ENCODE data around the gene RBPJ.
"Not testable (repeated sequence)": the region's sequence is repeated elsewhere in the genome, so short reads cannot be mapped to it uniquely, and the experiment has no call there.

Gene RBPJ

GRCh38 chr4:26307037-26307800 lies 13.6 kb upstream of the RBPJ start:
- no peaks in the 10 kb centered on the region for H3K27me3 ChIP-seq
- TF ChIP-seq CTCF (IDR thresholded peaks at IDR 0.05; ENCODE audit: low read depth, low read length), result no peak
- no peak overlapping the region for H3K4me3 ChIP-seq (ENCODE audit: low read depth, low read length)
- no peak for DNase-seq
- no peaks in the 10 kb centered on the region for H3K4me1 ChIP-seq
- H3K9me3 ChIP-seq, result no peaks in the 10 kb centered on the region; the same call in 1 of the 2 replicates
- H3K36me3 ChIP-seq, result no peaks in the 10 kb centered on the region

GRCh38 chr4:26308568-26308967 lies 12.2 kb upstream of the RBPJ start:
- no peaks in the 10 kb centered on the region for H3K27me3 ChIP-seq
- H3K36me3 ChIP-seq, result no peaks in the 10 kb centered on the region
- TF ChIP-seq CTCF (IDR thresholded peaks at IDR 0.05; ENCODE audit: low read depth, low read length), result no peak
- H3K9me3 ChIP-seq, result no peaks in the 10 kb centered on the region; the same call in 1 of the 2 replicates
- no peaks in the 10 kb centered on the region for H3K4me1 ChIP-seq
- no peak for DNase-seq
- H3K4me3 ChIP-seq (ENCODE audit: low read depth, low read length), result no peak overlapping the region

GRCh38 chr4:26310264-26310663 lies 10.6 kb upstream of the RBPJ start:
- H3K36me3 ChIP-seq, result no peaks in the 10 kb centered on the region
- no peaks in the 10 kb centered on the region for H3K4me1 ChIP-seq
- no peaks in the 10 kb centered on the region for H3K27me3 ChIP-seq
- no peak for TF ChIP-seq CTCF (IDR thresholded peaks at IDR 0.05; ENCODE audit: low read depth, low read length)
- DNase-seq, result no peak
- no peaks in the 10 kb centered on the region; the same call in 1 of the 2 replicates for H3K9me3 ChIP-seq
- no peak overlapping the region for H3K4me3 ChIP-seq (ENCODE audit: low read depth, low read length)

- Histone ChIP-seq H3K4me1 (no peaks in the 10 kb centered on the region), H3K4me3 (ENCODE audit: low read depth, low read length) (no peak overlapping the region), H3K9me3 (no peaks in the 10 kb centered on the region; the same call in 1 of the 2 replicates), H3K27me3 (no peaks in the 10 kb centered on the region), H3K36me3 (no peaks in the 10 kb centered on the region)
- no peak for DNase-seq
- no peak for TF ChIP-seq CTCF (IDR thresholded peaks at IDR 0.05; ENCODE audit: low read depth, low read length)
These were observed 9.2 kb upstream of the RBPJ start for GRCh38 chr4:26311633-26312032.

GRCh38 chr4:26315316-26315932 lies 5.4 kb upstream of the RBPJ start:
- DNase-seq; H3K4me3 ChIP-seq (ENCODE audit: low read depth, low read length); H3K27me3 ChIP-seq; H3K4me1 ChIP-seq; H3K9me3 ChIP-seq; H3K36me3 ChIP-seq: not testable (repeated sequence)

- DNase-seq, result no peak
- TF ChIP-seq CTCF (IDR thresholded peaks at IDR 0.05; ENCODE audit: low read depth, low read length), result no peak
- H3K9me3 ChIP-seq, result no peaks in the 10 kb centered on the region
- H3K27me3 ChIP-seq, result no peaks in the 10 kb centered on the region
- no peaks in the 10 kb centered on the region; the same call in 1 of the 2 replicates for H3K36me3 ChIP-seq
- H3K4me3 ChIP-seq (ENCODE audit: low read depth, low read length), result no peak overlapping the region
- H3K4me1 ChIP-seq, result no peaks in the 10 kb centered on the region
These were observed 3.0 kb upstream of the RBPJ start for GRCh38 chr4:26317766-26318165.

Data from BE2C (cell line).